ENCODE data around the gene DISC1.
A peak's percentile ranks its signal among the peaks of the same experiment; 100 is the strongest.

DNA sequence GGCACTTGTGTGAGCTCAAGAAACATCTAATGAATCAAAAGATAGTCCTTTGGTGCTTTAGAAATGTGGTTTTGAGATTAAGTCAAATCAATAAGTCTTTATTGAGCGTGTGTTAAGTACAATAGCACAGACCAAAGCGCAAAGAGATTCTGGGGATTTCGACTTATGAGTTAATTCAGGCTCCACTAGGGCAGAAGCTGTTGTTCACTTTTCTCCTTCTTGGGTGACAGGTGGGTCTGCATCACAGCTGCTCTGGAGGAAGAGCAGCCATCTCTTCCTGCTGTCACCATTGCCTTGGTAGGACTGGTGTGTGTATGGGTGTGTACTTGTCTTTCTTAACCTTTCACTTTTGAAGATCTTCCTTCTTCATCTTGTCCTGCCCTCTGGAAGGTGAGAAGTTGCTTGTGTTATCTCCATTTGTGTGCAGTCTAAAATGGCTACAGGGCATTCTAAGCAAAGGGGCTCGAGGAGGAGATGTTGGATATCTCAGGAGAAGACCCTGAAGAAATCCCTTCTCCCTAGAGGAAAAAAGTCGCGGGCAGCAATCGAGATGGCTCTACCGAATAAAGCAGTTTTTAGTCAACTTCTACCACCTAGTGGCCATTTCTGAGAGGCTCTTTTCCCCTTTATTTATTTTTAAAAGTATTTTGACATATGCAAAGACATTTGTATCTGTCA lies 22.9 kb upstream of the DISC1 start:
- TF ChIP-seq, protein P1, sequence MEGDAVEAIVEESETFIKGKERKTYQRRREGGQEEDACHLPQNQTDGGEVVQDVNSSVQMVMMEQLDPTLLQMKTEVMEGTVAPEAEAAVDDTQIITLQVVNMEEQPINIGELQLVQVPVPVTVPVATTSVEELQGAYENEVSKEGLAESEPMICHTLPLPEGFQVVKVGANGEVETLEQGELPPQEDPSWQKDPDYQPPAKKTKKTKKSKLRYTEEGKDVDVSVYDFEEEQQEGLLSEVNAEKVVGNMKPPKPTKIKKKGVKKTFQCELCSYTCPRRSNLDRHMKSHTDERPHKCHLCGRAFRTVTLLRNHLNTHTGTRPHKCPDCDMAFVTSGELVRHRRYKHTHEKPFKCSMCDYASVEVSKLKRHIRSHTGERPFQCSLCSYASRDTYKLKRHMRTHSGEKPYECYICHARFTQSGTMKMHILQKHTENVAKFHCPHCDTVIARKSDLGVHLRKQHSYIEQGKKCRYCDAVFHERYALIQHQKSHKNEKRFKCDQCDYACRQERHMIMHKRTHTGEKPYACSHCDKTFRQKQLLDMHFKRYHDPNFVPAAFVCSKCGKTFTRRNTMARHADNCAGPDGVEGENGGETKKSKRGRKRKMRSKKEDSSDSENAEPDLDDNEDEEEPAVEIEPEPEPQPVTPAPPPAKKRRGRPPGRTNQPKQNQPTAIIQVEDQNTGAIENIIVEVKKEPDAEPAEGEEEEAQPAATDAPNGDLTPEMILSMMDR (IDR thresholded peaks at IDR 0.05), result peak; percentile 69 to 86 (median 74)
- no peak for TF ChIP-seq POLR2A (IDR thresholded peaks at IDR 0.05)
- TF ChIP-seq POLR2AphosphoS5 (IDR thresholded peaks at IDR 0.05; ENCODE audit: insufficient read depth in 1 of 2, low read depth in 1 of 2), result peak in 1 of 2 donors; percentile 64

Data from vagina (tissue), 2 donors.